ENCODE results near the gene DUSP7. TPM values are rescaled to one million over a fixed set of nuclear protein-coding genes. Genes with fewer than 3 reads are reported as not detected.

DUSP7 gene
- total RNA-seq, 4 donors from 2014 or later, result 14.0 to 39.7 (median 26.3) TPM

GRCh38 chr3:52056968-52057811 lies 819 bp upstream of the DUSP7 start:
- H3K27ac ChIP-seq, result peak overlapping the region; percentile 92 to 98 (median 94)
- peak; percentile 83 to 84 for ATAC-seq

GRCh38 chr3:52055537-52056351 lies 627 bp downstream of the DUSP7 start:
- H3K36me3 ChIP-seq, result peaks cover 0 to 22% of the 10 kb centered on the region in 2 donors
- H3K4me1 ChIP-seq, result peaks cover 45 to 48% of the 10 kb centered on the region in 2 donors
- H3K27me3 ChIP-seq, result no peaks in the 10 kb centered on the region
- peak overlapping the region; percentile 56 to 86 (median 81) for H3K4me3 ChIP-seq
- peak; percentile 33 to 52 for DNase-seq
- intact Hi-C loops (cut with DNase I; ENCODE audit: low total_unique reads) (loop anchor here (1.0 to 10.0 kb wide), 4 partner anchors 43 to 219 kb away; partner anchors contain the start of genes PARP3, POC1A and WDR82), in situ Hi-C loops (cut with MboI; ENCODE audit: low sequenced_read_pairs in 4 of 4) (loop anchor here (5.0 to 10.0 kb wide), 3 partner anchors 51 to 89 kb away; no protein-coding TSS in a partner anchor)
- peak; percentile 11 to 16 for ATAC-seq
- H3K9me3 ChIP-seq, result no peaks in the 10 kb centered on the region
- TF ChIP-seq POLR2A (IDR thresholded peaks at IDR 0.05), result no peak
- peak; percentile 27 to 51 (median 34) for TF ChIP-seq CTCF (IDR thresholded peaks at IDR 0.05 in 4 of 5, conservative IDR thresholded peaks at IDR 0.05 in 1 of 5)
- peak overlapping the region; percentile 84 to 94 (median 92) for H3K27ac ChIP-seq

More at GRCh38 chr3:52056968-52057811, 819 bp upstream of the DUSP7 start:
- peak; percentile 99 to 100 for DNase-seq
- peaks cover 30 to 35% of the 10 kb centered on the region in 2 donors for H3K4me1 ChIP-seq
- H3K4me3 ChIP-seq, result peak overlapping the region; percentile 63 to 93 (median 76)
- peaks cover 0 to 9% of the 10 kb centered on the region in 2 donors for H3K36me3 ChIP-seq
- peak; percentile 58 to 71 for TF ChIP-seq POLR2A (IDR thresholded peaks at IDR 0.05)
- TF ChIP-seq CTCF (IDR thresholded peaks at IDR 0.05 in 4 of 5, conservative IDR thresholded peaks at IDR 0.05 in 1 of 5), result peak in 2 of 5 experiments; percentile 11 to 27
- no peaks in the 10 kb centered on the region for H3K27me3 ChIP-seq
- intact Hi-C loops (cut with DNase I; ENCODE audit: low total_unique reads) (loop anchor here (1.0 to 10.0 kb wide), 7 partner anchors 13 to 218 kb away; partner anchors contain the start of genes PARP3, POC1A and WDR82), in situ Hi-C loops (cut with MboI; ENCODE audit: low sequenced_read_pairs in 4 of 4) (loop anchor here (5.0 to 10.0 kb wide), 3 partner anchors 52 to 88 kb away; no protein-coding TSS in a partner anchor)
- H3K9me3 ChIP-seq, result no peaks in the 10 kb centered on the region

- no peak for TF ChIP-seq POLR2A (IDR thresholded peaks at IDR 0.05)
- peak in 3 of 5 experiments; percentile 11 to 36 (median 31) for TF ChIP-seq CTCF (IDR thresholded peaks at IDR 0.05 in 4 of 5, conservative IDR thresholded peaks at IDR 0.05 in 1 of 5)
- Histone ChIP-seq H3K9me3 (no peaks in the 10 kb centered on the region), H3K27ac (peak overlapping the region; percentile 84 to 94 (median 92)), H3K27me3 (no peaks in the 10 kb centered on the region), H3K36me3 (peaks cover 0 to 31% of the 10 kb centered on the region in 2 donors), H3K4me3 (peak overlapping the region; percentile 56 to 86 (median 81)), H3K4me1 (peaks cover 48 to 52% of the 10 kb centered on the region in 2 donors)
- intact Hi-C loops (cut with DNase I; ENCODE audit: low total_unique reads), result loop anchor here (10.0 kb wide), 1 partner anchor 220 kb away; the partner anchor contains the start of gene WDR82
- ATAC-seq, result no peak
- in situ Hi-C loops (cut with MboI; ENCODE audit: low sequenced_read_pairs in 4 of 4), result loop anchor here (5.0 to 10.0 kb wide), 3 partner anchors 50 to 90 kb away; no protein-coding TSS in a partner anchor
- no peak for DNase-seq
Observed at GRCh38 chr3:52054661-52055511, 1.5 kb downstream of the DUSP7 start.
